AG04450 (cell line): Measurements from ENCODE around the gene ADAMTS5. TPM values are rescaled to one million over a fixed set of nuclear protein-coding genes. Genes with fewer than 3 reads are reported as not detected.

Source experiments
- CTCF ChIA-PET: fragments of 300-600, 350-600 bp; formaldehyde crosslinking; extraction: SDS; loops from one replicate; lab custom pipeline; 2022; ENCODE audit warnings: antibody characterized with exemption, inconsistent platforms; lab: Charles Lee
- POLR2A ChIA-PET: fragments of 350-600 bp; formaldehyde crosslinking; extraction: SDS; loops from one replicate; lab custom pipeline; 2021; ENCODE audit warnings: antibody characterized with exemption, inconsistent platforms; lab: Yijun Ruan, JAX
- DNase-seq: peaks from one replicate; pipeline ENCODE4 v3.0.0-alpha.2; 2011; ENCODE audit warnings: low read depth, low spot score
- H3K27ac ChIP-seq: one replicate; pipeline ENCODE4 v1.5.1; 2012; ENCODE audit warnings: low read depth, low read length, control low read depth
- H3K27me3 ChIP-seq: one replicate; pipeline ENCODE4 v1.6.0; 2012; ENCODE audit warnings: low read length; ENCODE audit not compliant: control insufficient read depth, insufficient read depth
- H3K4me3 ChIP-seq: 2 replicates; pipeline ENCODE4 v1.5.1; 2011; ENCODE audit warnings: mild to moderate bottlenecking, low read depth, low read length, control low read depth
- H3K9me3 ChIP-seq: 2 replicates; pipeline ENCODE4 v1.5.1; 2012; ENCODE audit warnings: low read length; ENCODE audit not compliant: control insufficient read depth, insufficient read depth
- polyA plus RNA-seq: library from polyadenylated mRNA; depleted of rRNA; stranded (reverse); fragments of >200 nt; gene quantifications from 2 replicates; pipeline ENCODE4 v1.2.3, GENCODE V29; 2011
- TF ChIP-seq, protein P1 (sequence below): IDR thresholded peaks from 2 replicates; pipeline ENCODE4 v1.5.1; 2011; ENCODE audit warnings: low read depth, low read length, control low read depth, inconsistent platforms

ADAMTS5 gene
- polyA plus RNA-seq, 1 experiment = 4.1 TPM

DNA sequence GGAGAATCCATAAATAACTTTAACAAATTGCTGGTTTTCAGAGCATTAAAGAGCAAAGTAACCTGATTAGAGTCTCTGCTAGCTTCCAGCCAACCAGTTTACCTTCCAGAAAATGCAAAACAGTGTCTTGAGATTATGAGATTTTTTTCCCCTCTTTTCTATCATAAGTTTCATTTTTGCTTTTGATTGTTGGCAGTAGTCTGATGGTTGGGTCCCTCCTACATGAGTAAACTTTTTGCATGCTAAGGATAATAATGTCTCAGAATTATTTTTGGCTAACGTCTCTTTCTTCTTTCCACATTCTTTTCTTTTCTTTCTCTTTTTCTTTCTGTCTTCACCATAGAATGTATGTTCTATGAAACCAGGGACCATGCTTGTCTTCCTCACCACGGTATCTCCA lies 6.3 kb upstream of the ADAMTS5 start:
- TF ChIP-seq, protein P1, sequence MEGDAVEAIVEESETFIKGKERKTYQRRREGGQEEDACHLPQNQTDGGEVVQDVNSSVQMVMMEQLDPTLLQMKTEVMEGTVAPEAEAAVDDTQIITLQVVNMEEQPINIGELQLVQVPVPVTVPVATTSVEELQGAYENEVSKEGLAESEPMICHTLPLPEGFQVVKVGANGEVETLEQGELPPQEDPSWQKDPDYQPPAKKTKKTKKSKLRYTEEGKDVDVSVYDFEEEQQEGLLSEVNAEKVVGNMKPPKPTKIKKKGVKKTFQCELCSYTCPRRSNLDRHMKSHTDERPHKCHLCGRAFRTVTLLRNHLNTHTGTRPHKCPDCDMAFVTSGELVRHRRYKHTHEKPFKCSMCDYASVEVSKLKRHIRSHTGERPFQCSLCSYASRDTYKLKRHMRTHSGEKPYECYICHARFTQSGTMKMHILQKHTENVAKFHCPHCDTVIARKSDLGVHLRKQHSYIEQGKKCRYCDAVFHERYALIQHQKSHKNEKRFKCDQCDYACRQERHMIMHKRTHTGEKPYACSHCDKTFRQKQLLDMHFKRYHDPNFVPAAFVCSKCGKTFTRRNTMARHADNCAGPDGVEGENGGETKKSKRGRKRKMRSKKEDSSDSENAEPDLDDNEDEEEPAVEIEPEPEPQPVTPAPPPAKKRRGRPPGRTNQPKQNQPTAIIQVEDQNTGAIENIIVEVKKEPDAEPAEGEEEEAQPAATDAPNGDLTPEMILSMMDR = no peak
- ChIA-PET POLR2A (no interaction called here), CTCF (no interaction called here)
- Histone ChIP-seq H3K27ac (no peak overlapping the region), H3K9me3 (no peaks in the 10 kb centered on the region), H3K27me3 (no peaks in the 10 kb centered on the region), H3K4me3 (no peak overlapping the region)
- DNase-seq = no peak

- no peak overlapping the region for H3K27ac ChIP-seq
- POLR2A ChIA-PET = no interaction called here
- TF ChIP-seq, protein P1 = no peak
- H3K27me3 ChIP-seq = no peaks in the 10 kb centered on the region
- DNase-seq = no peak
- CTCF ChIA-PET = no interaction called here
- no peaks in the 10 kb centered on the region for H3K9me3 ChIP-seq
- H3K4me3 ChIP-seq = no peak overlapping the region
Measured at GRCh38 chr21:26972192-26972591, 5.3 kb upstream of the ADAMTS5 start.

DNA sequence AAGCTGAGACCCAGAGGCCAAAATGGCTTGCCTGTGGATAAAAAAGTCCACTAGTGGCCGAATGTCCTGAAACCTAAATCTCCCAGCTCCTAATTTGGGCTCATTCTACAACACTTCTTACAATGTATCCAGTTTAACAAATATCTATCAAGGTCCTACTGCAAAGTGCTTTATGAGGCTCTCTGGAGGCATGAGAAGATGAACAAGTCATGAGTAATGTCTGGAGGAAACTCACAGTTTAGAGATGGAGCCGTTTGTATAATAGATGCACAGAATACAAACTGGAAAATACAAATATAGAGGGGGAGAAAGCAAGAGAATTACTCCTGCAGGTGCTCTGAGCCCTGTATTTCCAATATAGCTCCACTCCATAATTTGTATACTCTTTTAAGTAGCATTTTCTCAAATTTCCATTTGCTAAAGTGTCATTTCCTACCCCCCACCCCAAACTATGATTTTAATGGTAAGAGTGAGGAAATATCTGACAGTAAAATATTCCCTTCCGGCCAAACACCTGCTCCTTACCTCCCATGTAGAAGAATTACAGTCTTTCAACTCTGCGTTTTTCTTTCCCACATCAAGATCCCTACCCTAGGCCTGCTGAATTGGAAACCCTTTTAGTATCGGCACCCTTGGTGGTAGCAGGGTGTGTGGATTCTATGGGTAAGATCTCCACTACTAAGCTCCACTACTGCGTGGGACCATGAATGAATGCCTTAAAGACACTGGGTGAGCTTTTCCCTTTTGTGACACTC lies 3.3 kb upstream of the ADAMTS5 start:
- DNase-seq = no peak
- no peak overlapping the region for H3K4me3 ChIP-seq
- no peaks in the 10 kb centered on the region; the same call in 1 of the 2 replicates for H3K9me3 ChIP-seq
- no peak overlapping the region for H3K27ac ChIP-seq
- TF ChIP-seq, protein P1 = no peak
- H3K27me3 ChIP-seq = no peaks in the 10 kb centered on the region
- POLR2A ChIA-PET = no interaction called here
- CTCF ChIA-PET = interaction anchor here (0.9 kb wide), 1 partner anchor 730 kb away, joined by 3 read pairs; no protein-coding TSS in a partner anchor

DNA sequence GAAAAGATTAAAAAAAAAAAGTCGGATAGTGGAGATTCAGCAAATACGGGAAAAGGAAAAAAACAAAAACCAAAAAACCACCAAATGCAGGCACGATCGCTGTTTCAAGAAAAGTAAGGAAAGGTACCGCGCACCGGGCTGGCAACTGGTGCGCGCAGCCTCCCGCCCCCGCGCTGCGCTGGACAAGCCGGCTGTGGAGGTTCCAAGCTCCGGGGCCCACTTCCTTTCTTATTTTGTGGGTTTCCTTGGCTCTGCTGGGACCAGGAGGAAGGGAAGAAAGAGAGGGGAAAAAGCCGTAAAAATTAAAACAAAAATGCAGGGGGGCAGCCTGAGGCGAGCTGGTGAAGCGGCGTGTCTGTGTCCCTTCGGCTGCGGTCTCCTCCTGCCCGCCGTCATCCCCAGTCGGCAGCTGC lies 233 bp downstream of the ADAMTS5 start:
- ChIA-PET CTCF (interaction anchor here (0.9 to 1.2 kb wide), 2 partner anchors 246 to 734 kb away, joined by 3 read pairs; no protein-coding TSS in a partner anchor), POLR2A (interaction anchor here (0.6 to 1.4 kb wide), 9 partner anchors 15 to 604 kb away, joined by 3 to 14 read pairs (median 3); no protein-coding TSS in a partner anchor)
- TF ChIP-seq, protein P1 = no peak
- Histone ChIP-seq H3K27ac (peak overlapping the region; percentile 60), H3K4me3 (peak overlapping the region; percentile 73), H3K9me3 (no peaks in the 10 kb centered on the region; the same call in 1 of the 2 replicates), H3K27me3 (no peaks in the 10 kb centered on the region)
- DNase-seq = no peak
